ENCODE results near the gene ALPK1. TPM values are rescaled to one million over a fixed set of nuclear protein-coding genes. Genes with fewer than 3 reads are reported as not detected.

Gene ALPK1
- polyA plus RNA-seq, 1 of the 3 experiments (the other 2 are of a cell fraction): 2.8 TPM

DNA sequence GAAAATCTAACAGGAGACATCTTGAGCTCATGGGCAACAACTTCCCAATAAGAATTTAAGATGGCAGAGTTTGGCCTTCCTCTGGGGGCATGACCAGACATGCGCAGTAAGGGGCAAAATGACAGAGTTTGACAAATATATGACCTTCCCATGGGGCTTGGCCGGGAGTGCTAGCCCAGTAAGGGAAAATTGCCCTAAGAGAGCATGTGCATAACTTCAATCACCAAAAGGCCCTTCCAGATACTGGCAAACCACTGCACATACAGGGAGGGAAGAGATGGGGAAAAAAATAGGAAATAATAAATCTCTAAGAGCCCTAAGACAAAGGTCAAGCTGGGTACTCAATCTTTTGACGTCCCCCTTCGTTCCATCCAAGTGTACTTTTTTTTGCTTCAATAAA, 24.9 kb upstream of the ALPK1 start:
- POLR2A ChIA-PET: no interaction called here
- 95% methylated on average over 4 of the region's 4 CpGs for WGBS (ENCODE audit: low lambda C conversion rate)
- peaks cover 10% of the 10 kb centered on the region; the same call in 1 of the 2 replicates for H3K79me2 ChIP-seq (ENCODE audit: insufficient read depth)

DNA sequence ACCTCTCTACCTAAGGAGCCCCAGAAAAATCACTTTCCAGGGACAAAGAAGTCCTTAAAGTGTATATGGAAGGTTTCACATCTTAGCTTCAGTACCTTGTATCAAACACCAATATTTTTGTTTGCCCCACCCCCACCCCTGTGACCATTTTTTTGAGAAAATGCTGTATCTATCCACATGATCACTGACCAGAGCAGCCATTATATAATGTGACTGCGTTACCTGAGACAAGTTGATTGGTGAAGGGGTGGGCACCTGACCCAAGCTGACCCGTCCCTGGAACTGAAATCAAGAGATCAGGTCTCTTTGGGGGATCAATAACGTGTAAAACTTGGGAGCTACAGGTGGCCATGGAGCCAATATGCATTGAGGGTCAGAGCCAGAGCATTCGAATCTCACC, 22.2 kb upstream of the ALPK1 start:
- no peaks in the 10 kb centered on the region for H3K9me3 ChIP-seq
- H3F3A ChIP-seq (replicated peaks; ENCODE audit: insufficient read depth): peaks cover 5% of the 10 kb centered on the region
- no peak overlapping the region for H3K4me3 ChIP-seq (ENCODE audit: low read depth in 2 of 2, low read length in 1 of 2)
- H3K9ac ChIP-seq: no peak overlapping the region
- peaks cover 10% of the 10 kb centered on the region; the same call in 1 of the 2 replicates for H3K79me2 ChIP-seq (ENCODE audit: insufficient read depth)
- H4K20me1 ChIP-seq (ENCODE audit: insufficient read depth): no peaks in the 10 kb centered on the region
- ChIA-PET CTCF (interaction anchor here (1.0 kb wide), 1 partner anchor 175 kb away, joined by 3 read pairs; no protein-coding TSS in a partner anchor), POLR2A (no interaction called here)
- H3K36me3 ChIP-seq (replicated peaks in 1 of 2; ENCODE audit: control insufficient read depth in 1 of 2, insufficient read depth in 2 of 2, low read length in 1 of 2): peaks cover 18 to 27% of the 10 kb centered on the region in 2 experiments
- no peaks in the 10 kb centered on the region for H3K9me2 ChIP-seq
- no peak overlapping the region for H2AFZ ChIP-seq (ENCODE audit: low read depth)
- WGBS (ENCODE audit: low lambda C conversion rate): 91% methylated on average over 4 of the region's 4 CpGs
- DNase-seq: no peak
- H3K27ac ChIP-seq (ENCODE audit: low read depth in 2 of 2, low read length in 1 of 2): no peak overlapping the region
- H3K4me2 ChIP-seq: no peak overlapping the region
- no peaks in the 10 kb centered on the region for H3K27me3 ChIP-seq (ENCODE audit: insufficient read depth)
- H3K4me1 ChIP-seq (ENCODE audit: control insufficient read depth in 1 of 2, insufficient read depth in 2 of 2, low read depth in 1 of 2, low read length in 1 of 2): peaks cover 0 to 5% of the 10 kb centered on the region in 2 experiments; a peak in 1 of 4 replicates
- no peak for TF ChIP-seq RFX5 (IDR thresholded peaks at IDR 0.05; ENCODE audit: low read length)
- no peak for TF ChIP-seq USF1 (IDR thresholded peaks at IDR 0.05; ENCODE audit: borderline replicate concordance, low read depth)
- TF ChIP-seq EZH2phosphoT487 (IDR thresholded peaks at IDR 0.05; ENCODE audit: borderline replicate concordance, low read depth): no peak
- TF ChIP-seq SIN3A (IDR thresholded peaks at IDR 0.05; ENCODE audit: borderline replicate concordance, low read depth, low read length): no peak
- TF ChIP-seq PBX3 (IDR thresholded peaks at IDR 0.05): no peak
- TF ChIP-seq NFIC (IDR thresholded peaks at IDR 0.05; ENCODE audit: borderline replicate concordance): no peak
- no peak for TF ChIP-seq FOSL2 (IDR thresholded peaks at IDR 0.05; ENCODE audit: borderline replicate concordance, low read depth)
- TF ChIP-seq EP300 (IDR thresholded peaks at IDR 0.05; ENCODE audit: borderline replicate concordance in 1 of 2, low read depth in 1 of 2, low read length in 1 of 2): no peak
- TF ChIP-seq, protein P1, sequence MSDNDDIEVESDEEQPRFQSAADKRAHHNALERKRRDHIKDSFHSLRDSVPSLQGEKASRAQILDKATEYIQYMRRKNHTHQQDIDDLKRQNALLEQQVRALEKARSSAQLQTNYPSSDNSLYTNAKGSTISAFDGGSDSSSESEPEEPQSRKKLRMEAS (IDR thresholded peaks at IDR 0.05; ENCODE audit: low read depth): no peak
- TF ChIP-seq, protein P2, sequence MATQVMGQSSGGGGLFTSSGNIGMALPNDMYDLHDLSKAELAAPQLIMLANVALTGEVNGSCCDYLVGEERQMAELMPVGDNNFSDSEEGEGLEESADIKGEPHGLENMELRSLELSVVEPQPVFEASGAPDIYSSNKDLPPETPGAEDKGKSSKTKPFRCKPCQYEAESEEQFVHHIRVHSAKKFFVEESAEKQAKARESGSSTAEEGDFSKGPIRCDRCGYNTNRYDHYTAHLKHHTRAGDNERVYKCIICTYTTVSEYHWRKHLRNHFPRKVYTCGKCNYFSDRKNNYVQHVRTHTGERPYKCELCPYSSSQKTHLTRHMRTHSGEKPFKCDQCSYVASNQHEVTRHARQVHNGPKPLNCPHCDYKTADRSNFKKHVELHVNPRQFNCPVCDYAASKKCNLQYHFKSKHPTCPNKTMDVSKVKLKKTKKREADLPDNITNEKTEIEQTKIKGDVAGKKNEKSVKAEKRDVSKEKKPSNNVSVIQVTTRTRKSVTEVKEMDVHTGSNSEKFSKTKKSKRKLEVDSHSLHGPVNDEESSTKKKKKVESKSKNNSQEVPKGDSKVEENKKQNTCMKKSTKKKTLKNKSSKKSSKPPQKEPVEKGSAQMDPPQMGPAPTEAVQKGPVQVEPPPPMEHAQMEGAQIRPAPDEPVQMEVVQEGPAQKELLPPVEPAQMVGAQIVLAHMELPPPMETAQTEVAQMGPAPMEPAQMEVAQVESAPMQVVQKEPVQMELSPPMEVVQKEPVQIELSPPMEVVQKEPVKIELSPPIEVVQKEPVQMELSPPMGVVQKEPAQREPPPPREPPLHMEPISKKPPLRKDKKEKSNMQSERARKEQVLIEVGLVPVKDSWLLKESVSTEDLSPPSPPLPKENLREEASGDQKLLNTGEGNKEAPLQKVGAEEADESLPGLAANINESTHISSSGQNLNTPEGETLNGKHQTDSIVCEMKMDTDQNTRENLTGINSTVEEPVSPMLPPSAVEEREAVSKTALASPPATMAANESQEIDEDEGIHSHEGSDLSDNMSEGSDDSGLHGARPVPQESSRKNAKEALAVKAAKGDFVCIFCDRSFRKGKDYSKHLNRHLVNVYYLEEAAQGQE (IDR thresholded peaks at IDR 0.05; ENCODE audit: low read depth, low read length): no peak
- TF ChIP-seq, protein P3, sequence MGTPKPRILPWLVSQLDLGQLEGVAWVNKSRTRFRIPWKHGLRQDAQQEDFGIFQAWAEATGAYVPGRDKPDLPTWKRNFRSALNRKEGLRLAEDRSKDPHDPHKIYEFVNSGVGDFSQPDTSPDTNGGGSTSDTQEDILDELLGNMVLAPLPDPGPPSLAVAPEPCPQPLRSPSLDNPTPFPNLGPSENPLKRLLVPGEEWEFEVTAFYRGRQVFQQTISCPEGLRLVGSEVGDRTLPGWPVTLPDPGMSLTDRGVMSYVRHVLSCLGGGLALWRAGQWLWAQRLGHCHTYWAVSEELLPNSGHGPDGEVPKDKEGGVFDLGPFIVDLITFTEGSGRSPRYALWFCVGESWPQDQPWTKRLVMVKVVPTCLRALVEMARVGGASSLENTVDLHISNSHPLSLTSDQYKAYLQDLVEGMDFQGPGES (IDR thresholded peaks at IDR 0.05; ENCODE audit: low read depth, low read length): no peak
- no peak for TF ChIP-seq SMC3 (IDR thresholded peaks at IDR 0.05; ENCODE audit: low read depth, low read length)

More for the DNA sequence above, 24.9 kb upstream of the ALPK1 start:
- Histone ChIP-seq H3K9me3 (no peaks in the 10 kb centered on the region), H3K9me2 (no peaks in the 10 kb centered on the region), H3K4me3 (ENCODE audit: low read depth in 2 of 2, low read length in 1 of 2) (no peak overlapping the region), H3K9ac (no peak overlapping the region), H4K20me1 (ENCODE audit: insufficient read depth) (no peaks in the 10 kb centered on the region), H3F3A (replicated peaks; ENCODE audit: insufficient read depth) (peaks cover 4% of the 10 kb centered on the region), H3K4me1 (ENCODE audit: control insufficient read depth in 1 of 2, insufficient read depth in 2 of 2, low read depth in 1 of 2, low read length in 1 of 2) (peaks cover 2 to 5% of the 10 kb centered on the region in 2 experiments; a peak in 2 of 4 replicates), H3K4me2 (no peak overlapping the region), H3K27me3 (ENCODE audit: insufficient read depth) (no peaks in the 10 kb centered on the region), H3K36me3 (replicated peaks in 1 of 2; ENCODE audit: control insufficient read depth in 1 of 2, insufficient read depth in 2 of 2, low read length in 1 of 2) (peaks cover 28 to 32% of the 10 kb centered on the region in 2 experiments), H3K27ac (ENCODE audit: low read depth in 2 of 2, low read length in 1 of 2) (no peak overlapping the region), H2AFZ (ENCODE audit: low read depth) (no peak overlapping the region)
- TF ChIP-seq PBX3 (IDR thresholded peaks at IDR 0.05) (no peak), JUND (IDR thresholded peaks at IDR 0.05) (no peak), SIN3A (IDR thresholded peaks at IDR 0.05; ENCODE audit: borderline replicate concordance, low read depth, low read length) (no peak), CHD2 (IDR thresholded peaks at IDR 0.05; ENCODE audit: low read length, partially characterized antibody) (no peak), FOXJ3 (CRISPR knock-in tag; IDR thresholded peaks at IDR 0.05) (no peak), NRF1 (IDR thresholded peaks at IDR 0.05; ENCODE audit: low read depth, low read length) (no peak), SMC3 (IDR thresholded peaks at IDR 0.05; ENCODE audit: low read depth, low read length) (no peak), ELF1 (IDR thresholded peaks at IDR 0.05) (no peak), EP300 (IDR thresholded peaks at IDR 0.05; ENCODE audit: borderline replicate concordance in 1 of 2, low read depth in 1 of 2, low read length in 1 of 2) (no peak), RCOR1 (IDR thresholded peaks at IDR 0.05; ENCODE audit: low read length) (no peak), RXRA (IDR thresholded peaks at IDR 0.05; ENCODE audit: borderline replicate concordance, low read depth) (no peak), NFIC (IDR thresholded peaks at IDR 0.05; ENCODE audit: borderline replicate concordance) (no peak)
- no peak for DNase-seq
- CTCF ChIA-PET: interaction anchor here (1.7 kb wide), 1 partner anchor 36 kb away, joined by 4 read pairs; no protein-coding TSS in a partner anchor
